Upper lobe of right lung (tissue), 1 donor: ENCODE measurements around the gene MCTP1. TPM values are rescaled to one million over a fixed set of nuclear protein-coding genes. Genes with fewer than 3 reads are reported as not detected.

Experiments used
- ATAC-seq: fragments of 200-7000 bp; cut with Tn5 transposase; one replicate; pipeline ENCODE4 v1.9.1; 2020; ENCODE audit warnings: mild to moderate bottlenecking, moderate library complexity
- DNase-seq: peaks from one replicate; pipeline ENCODE4 v3.0.0-alpha.2; 2020
- H3K27ac ChIP-seq: fragments of 200-600 bp; one replicate; pipeline ENCODE4 v1.8.0; 2022
- H3K27me3 ChIP-seq: fragments of 200-600 bp; one replicate; pipeline ENCODE4 v1.8.0; 2022; ENCODE audit warnings: mild to moderate bottlenecking
- H3K36me3 ChIP-seq: fragments of 200-600 bp; one replicate; pipeline ENCODE4 v1.8.0; 2022
- H3K4me1 ChIP-seq: fragments of 200-600 bp; one replicate; pipeline ENCODE4 v1.8.0; 2022
- H3K4me3 ChIP-seq: fragments of 200-600 bp; one replicate; pipeline ENCODE4 v1.8.0; 2022; ENCODE audit warnings: mild to moderate bottlenecking
- H3K9me3 ChIP-seq: fragments of 200-600 bp; one replicate; pipeline ENCODE4 v1.8.0; 2022
- intact Hi-C: fragments of 100-400 bp; cut with DNase I; formaldehyde crosslinking; loops from one replicate; pipeline ENCODE4 v1.11.0; 2022
- total RNA-seq: library from RNA; stranded (reverse); fragmentation: NEBNext Ultra II Directional; extraction: Animal tissue kit (Norgen Biotek cat#: 25700); gene quantifications from one replicate; pipeline ENCODE4 v1.2.1, GENCODE V29; 2021
- TF ChIP-seq, protein P1 (sequence below): fragments of 200-600 bp; IDR thresholded peaks from one replicate; pipeline ENCODE4 v1.8.0; 2022; ENCODE audit warnings: antibody characterized with exemption
- donor health status: DM: no; HTN: yes; CAD: no; lungs with severe emphysema.

MCTP1 gene
- total RNA-seq, 1 donor from 2014 or later, result 40.7 TPM

DNA sequence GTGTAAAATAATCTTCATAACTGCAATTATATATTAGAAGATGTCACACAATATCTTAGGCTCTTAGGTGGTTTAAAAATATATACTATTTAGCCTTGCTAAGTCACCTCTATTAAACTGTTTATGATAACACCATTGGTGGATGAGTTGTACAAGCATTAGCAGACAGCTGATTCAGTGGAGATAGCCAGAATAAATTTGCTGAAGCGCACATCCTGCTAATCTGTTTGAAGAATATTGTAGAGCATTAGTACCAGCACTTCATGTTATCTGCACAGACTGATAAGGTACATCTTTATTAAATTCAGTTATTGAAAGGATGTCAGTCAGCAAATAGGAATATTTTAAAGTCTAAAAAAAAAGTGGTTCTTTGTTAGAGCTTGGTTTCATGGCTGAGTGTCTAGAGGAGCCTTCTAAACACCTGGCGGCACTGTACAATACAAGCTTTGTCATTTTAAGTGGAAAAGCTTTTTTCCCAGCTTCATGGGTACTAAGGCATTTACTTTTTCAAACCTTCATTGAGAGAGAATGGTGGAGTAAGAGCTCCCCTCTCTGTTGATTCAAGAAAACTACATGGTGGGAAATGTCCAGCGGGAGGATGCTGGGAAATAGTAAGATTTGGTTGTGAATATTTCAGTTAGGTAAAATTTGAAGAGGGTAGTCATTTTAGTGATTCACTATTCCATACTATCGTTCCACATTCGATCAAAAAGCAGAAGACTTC lies 391.3 kb downstream of the MCTP1 start:
- intact Hi-C loops, result no loop called here
- TF ChIP-seq, protein P1, sequence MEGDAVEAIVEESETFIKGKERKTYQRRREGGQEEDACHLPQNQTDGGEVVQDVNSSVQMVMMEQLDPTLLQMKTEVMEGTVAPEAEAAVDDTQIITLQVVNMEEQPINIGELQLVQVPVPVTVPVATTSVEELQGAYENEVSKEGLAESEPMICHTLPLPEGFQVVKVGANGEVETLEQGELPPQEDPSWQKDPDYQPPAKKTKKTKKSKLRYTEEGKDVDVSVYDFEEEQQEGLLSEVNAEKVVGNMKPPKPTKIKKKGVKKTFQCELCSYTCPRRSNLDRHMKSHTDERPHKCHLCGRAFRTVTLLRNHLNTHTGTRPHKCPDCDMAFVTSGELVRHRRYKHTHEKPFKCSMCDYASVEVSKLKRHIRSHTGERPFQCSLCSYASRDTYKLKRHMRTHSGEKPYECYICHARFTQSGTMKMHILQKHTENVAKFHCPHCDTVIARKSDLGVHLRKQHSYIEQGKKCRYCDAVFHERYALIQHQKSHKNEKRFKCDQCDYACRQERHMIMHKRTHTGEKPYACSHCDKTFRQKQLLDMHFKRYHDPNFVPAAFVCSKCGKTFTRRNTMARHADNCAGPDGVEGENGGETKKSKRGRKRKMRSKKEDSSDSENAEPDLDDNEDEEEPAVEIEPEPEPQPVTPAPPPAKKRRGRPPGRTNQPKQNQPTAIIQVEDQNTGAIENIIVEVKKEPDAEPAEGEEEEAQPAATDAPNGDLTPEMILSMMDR, result peak; percentile 10
- H3K4me3 ChIP-seq, result no peak overlapping the region
- H3K27me3 ChIP-seq, result no peaks in the 10 kb centered on the region
- no peaks in the 10 kb centered on the region for H3K4me1 ChIP-seq
- H3K27ac ChIP-seq, result no peak overlapping the region
- DNase-seq, result no peak
- no peaks in the 10 kb centered on the region for H3K9me3 ChIP-seq
- ATAC-seq, result no peak
- H3K36me3 ChIP-seq, result no peaks in the 10 kb centered on the region

- intact Hi-C loops, result no loop called here
- no peak for ATAC-seq
Measured at GRCh38 chr5:94891972-94892371, 392.9 kb downstream of the MCTP1 start.

GRCh38 chr5:94891565-94891964 lies 393.3 kb downstream of the MCTP1 start:
- TF ChIP-seq, protein P1, result no peak
- no peak overlapping the region for H3K4me3 ChIP-seq
- intact Hi-C loops, result no loop called here
- no peaks in the 10 kb centered on the region for H3K27me3 ChIP-seq
- no peak for ATAC-seq
- no peaks in the 10 kb centered on the region for H3K36me3 ChIP-seq
- no peaks in the 10 kb centered on the region for H3K9me3 ChIP-seq
- DNase-seq, result no peak
- no peaks in the 10 kb centered on the region for H3K4me1 ChIP-seq
- no peak overlapping the region for H3K27ac ChIP-seq

More at GRCh38 chr5:94891972-94892371, 392.9 kb downstream of the MCTP1 start:
- H3K9me3 ChIP-seq, result no peaks in the 10 kb centered on the region
- H3K27me3 ChIP-seq, result no peaks in the 10 kb centered on the region
- no peak overlapping the region for H3K27ac ChIP-seq
- DNase-seq, result no peak
- H3K36me3 ChIP-seq, result no peaks in the 10 kb centered on the region
- no peak overlapping the region for H3K4me3 ChIP-seq
- TF ChIP-seq, protein P1, result no peak
- H3K4me1 ChIP-seq, result no peaks in the 10 kb centered on the region

GRCh38 chr5:94890907-94891306 lies 394.0 kb downstream of the MCTP1 start:
- ATAC-seq, result no peak
- no peaks in the 10 kb centered on the region for H3K36me3 ChIP-seq
- DNase-seq, result no peak
- TF ChIP-seq, protein P1, result no peak
- H3K9me3 ChIP-seq, result no peaks in the 10 kb centered on the region
- H3K4me3 ChIP-seq, result no peak overlapping the region
- intact Hi-C loops, result no loop called here
- no peak overlapping the region for H3K27ac ChIP-seq
- no peaks in the 10 kb centered on the region for H3K27me3 ChIP-seq
- no peaks in the 10 kb centered on the region for H3K4me1 ChIP-seq

DNA sequence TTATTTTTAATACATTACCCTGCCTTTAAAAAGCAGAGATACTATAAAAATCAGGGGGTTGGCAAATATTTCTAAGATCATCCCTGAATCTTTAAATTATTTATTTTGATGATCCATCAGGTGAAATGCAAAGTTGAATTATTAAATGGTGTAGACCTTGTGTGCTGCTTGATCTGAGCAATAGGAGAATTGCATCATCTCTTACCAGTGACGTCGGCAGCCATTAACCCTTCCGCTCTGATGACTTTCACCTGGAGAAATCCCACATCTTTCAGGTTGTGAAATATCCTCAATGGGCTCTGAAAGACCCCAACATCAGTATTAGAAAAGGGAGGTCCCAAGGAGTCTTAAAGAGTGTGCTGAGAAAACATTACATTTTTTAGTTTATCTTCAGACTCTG lies 396.2 kb downstream of the MCTP1 start:
- H3K4me3 ChIP-seq, result no peak overlapping the region
- no peak overlapping the region for H3K27ac ChIP-seq
- H3K27me3 ChIP-seq, result no peaks in the 10 kb centered on the region
- H3K9me3 ChIP-seq, result no peaks in the 10 kb centered on the region
- no peaks in the 10 kb centered on the region for H3K4me1 ChIP-seq
- intact Hi-C loops, result no loop called here
- no peak for DNase-seq
- H3K36me3 ChIP-seq, result no peaks in the 10 kb centered on the region
- no peak for ATAC-seq
- TF ChIP-seq, protein P1, result no peak
